ENCODE data around the gene FBXO17.

GRCh38 chr19:39009001-39009400, 33.5 kb upstream of the FBXO17 start:
- TF ChIP-seq CTCF (IDR thresholded peaks at IDR 0.05; ENCODE audit: low read depth, low read length, poor library complexity, severe bottlenecking) (no peak), EZH2phosphoT487 (IDR thresholded peaks at IDR 0.05; ENCODE audit: borderline replicate concordance, low read length) (no peak)
